WERI-Rb-1 (cell line): Measurements from ENCODE around the gene CRPPA.

ENCODE experiments used
- DNase-seq: peaks from one replicate; pipeline ENCODE4 v3.0.0-alpha.2; 2020
- H3K27ac ChIP-seq: fragments of 250-450 bp; sonication (Bioruptor Pico); 2 replicates; pipeline ENCODE4 v1.5.1; 2020; ENCODE audit warnings: mild to moderate bottlenecking, moderate library complexity
- H3K27me3 ChIP-seq: fragments of 250-450 bp; sonication (Bioruptor Pico); 2 replicates; pipeline ENCODE4 v1.5.1; 2021; ENCODE audit warnings: mild to moderate bottlenecking, low read depth, moderate library complexity; ENCODE audit not compliant: insufficient read depth, severe bottlenecking
- H3K36me3 ChIP-seq: fragments of 250-450 bp; sonication (Bioruptor Pico); 2 replicates; pipeline ENCODE4 v1.5.1; 2020; ENCODE audit warnings: mild to moderate bottlenecking, moderate library complexity
- H3K4me3 ChIP-seq: 2 replicates; pipeline ENCODE4 v1.5.1; 2011; ENCODE audit warnings: low read depth, mild to moderate bottlenecking, control low read depth, low read length
- H3K9me3 ChIP-seq: fragments of 250-450 bp; sonication (Bioruptor Pico); 2 replicates; pipeline ENCODE4 v1.5.1; 2021; ENCODE audit warnings: mild to moderate bottlenecking, moderate library complexity; ENCODE audit not compliant: severe bottlenecking
- CTCF ChIP-seq: IDR thresholded peaks from 2 replicates; pipeline ENCODE4 v1.5.1; 2011; ENCODE audit warnings: low read depth, mild to moderate bottlenecking, control low read depth, inconsistent platforms, low read length

The CRPPA gene

DNA sequence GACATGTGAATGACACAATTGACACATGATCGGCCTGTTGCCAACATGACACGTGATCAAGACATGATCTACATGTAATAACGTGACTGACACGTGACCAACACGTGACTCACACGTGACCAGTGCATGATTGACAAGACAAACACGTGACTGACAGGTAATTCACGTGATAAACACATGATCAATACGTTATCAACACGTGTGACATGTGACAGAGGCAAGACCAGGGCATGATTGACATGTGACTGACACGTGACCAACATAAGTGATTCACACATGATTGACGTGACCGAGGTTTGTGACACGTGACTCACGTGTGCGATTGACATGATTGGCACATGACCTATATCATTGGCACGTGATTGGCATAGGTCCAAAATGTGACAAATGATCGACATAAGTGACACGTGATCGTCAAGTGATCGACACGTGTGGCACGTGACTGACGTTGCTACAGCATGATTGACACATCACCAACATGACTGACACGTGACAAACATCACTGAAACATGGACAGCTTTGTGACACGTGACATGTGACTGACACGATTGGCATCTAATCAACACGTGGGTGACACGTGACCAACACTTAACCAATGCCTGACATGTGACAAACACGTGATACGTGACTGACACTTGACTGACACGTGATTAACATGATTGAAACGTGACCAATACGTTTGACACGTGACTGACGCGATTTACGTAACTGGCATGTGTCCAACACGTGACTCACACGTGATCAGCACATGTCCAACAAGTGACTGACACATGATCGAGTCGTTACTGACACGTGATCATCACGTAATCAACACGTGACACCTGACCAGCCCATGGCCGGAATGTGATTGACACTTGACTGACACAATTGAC, 23.0 kb downstream of the CRPPA start:
- Histone ChIP-seq H3K27ac (no peak overlapping the region), H3K27me3 (no peaks in the 10 kb centered on the region), H3K36me3 (no peaks in the 10 kb centered on the region), H3K9me3 (peaks cover 32% of the 10 kb centered on the region), H3K4me3 (no peak overlapping the region)
- DNase-seq, result no peak
- no peak for TF ChIP-seq CTCF

DNA sequence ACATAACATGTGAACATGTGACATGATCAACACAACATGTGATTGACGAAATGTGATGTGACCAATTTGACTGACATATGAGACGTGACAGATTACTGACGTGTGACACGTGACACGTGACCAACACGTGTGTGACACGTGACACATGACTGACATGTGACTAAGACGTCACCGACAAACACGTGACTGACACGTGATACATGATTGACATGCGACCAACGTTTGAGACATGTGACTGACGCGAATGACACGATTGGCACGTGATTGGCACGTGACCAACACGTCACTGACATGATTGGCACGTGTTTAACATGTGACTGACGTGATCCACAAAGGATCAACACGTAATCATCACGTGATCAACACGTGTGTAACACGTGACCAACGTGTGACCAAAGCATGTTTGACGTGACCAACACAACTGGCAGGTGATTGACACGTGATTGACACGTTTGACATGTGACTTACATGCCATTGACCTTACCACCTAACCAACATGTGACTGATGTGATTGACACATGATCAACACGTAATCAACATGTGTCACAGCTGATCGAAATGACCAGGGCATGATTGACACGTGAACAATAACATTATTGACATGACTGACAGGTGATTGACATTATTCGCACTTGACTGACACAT, 23.7 kb downstream of the CRPPA start:
- H3K4me3 ChIP-seq, result no peak overlapping the region
- no peak for TF ChIP-seq CTCF
- H3K36me3 ChIP-seq, result no peaks in the 10 kb centered on the region
- peaks cover 32% of the 10 kb centered on the region for H3K9me3 ChIP-seq
- H3K27me3 ChIP-seq, result no peaks in the 10 kb centered on the region
- DNase-seq, result no peak
- H3K27ac ChIP-seq, result no peak overlapping the region

DNA sequence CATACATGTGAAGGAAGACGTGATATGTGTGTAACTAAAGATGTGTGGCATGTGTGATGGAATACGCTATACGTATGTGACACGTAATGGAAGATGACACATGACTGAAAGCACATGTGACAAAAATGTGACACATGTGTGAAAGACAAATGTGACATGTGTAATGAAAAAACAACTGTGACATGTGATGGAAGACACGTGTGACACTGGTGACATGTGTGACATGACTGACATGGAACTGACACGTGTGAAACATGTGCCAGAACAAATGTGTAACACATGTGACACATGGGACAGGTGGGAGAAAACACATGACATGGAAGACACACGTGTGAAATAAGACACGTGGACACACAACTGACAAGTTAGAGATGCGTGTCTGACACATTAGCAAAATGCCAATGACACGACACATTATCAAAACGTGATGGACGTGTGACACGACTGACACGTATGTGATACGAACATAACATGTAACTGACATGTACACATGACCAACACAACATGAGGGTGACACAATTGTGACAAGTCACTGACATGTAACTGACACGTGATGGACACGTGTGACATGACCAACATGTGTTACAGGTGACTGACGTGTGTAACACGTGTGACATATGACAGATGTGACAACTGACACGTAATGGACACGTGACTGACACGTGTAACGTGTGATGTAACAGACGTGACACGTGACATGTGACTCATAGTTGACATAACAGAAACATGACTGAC, 24.4 kb downstream of the CRPPA start:
- H3K36me3 ChIP-seq, result no peaks in the 10 kb centered on the region
- DNase-seq, result no peak

GRCh38 chr7:16395121-16395520, 26.2 kb downstream of the CRPPA start:
- Histone ChIP-seq H3K36me3 (no peaks in the 10 kb centered on the region), H3K9me3 (peaks cover 32% of the 10 kb centered on the region), H3K4me3 (no peak overlapping the region), H3K27ac (no peak overlapping the region), H3K27me3 (no peaks in the 10 kb centered on the region)
- no peak for TF ChIP-seq CTCF
- no peak for DNase-seq

More for the DNA sequence above, 24.4 kb downstream of the CRPPA start:
- TF ChIP-seq CTCF, result no peak
- H3K4me3 ChIP-seq, result no peak overlapping the region
- no peak overlapping the region for H3K27ac ChIP-seq
- H3K27me3 ChIP-seq, result no peaks in the 10 kb centered on the region
- peaks cover 32% of the 10 kb centered on the region for H3K9me3 ChIP-seq

DNA sequence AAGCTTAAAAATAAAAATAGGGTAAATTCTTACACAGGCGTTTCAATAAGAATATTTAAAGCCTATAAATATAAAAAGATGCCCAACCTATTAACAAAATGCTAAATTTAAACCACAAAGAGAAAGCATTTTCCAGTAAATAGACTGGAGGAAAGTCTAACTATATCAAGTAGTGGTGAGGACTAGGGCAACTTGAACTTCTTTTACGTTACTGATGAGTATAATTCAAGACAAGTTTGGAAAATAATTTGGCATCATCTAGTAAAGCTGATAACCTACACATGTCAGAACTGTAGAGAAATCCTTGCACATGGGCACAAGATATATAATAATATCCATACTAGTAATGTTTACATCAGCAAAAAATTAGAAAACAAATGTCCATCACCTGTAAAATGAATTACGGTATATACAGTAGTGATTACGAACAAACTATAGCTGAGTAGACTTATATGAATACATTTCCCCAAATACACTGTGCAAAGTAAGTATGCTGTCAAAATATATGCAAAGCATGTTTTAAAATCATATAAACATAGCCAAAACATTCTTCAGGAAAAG, 27.4 kb downstream of the CRPPA start:
- no peak for DNase-seq
- no peaks in the 10 kb centered on the region for H3K36me3 ChIP-seq
- H3K27me3 ChIP-seq, result no peaks in the 10 kb centered on the region
- no peak overlapping the region for H3K4me3 ChIP-seq
- H3K9me3 ChIP-seq, result peaks cover 23% of the 10 kb centered on the region
- no peak for TF ChIP-seq CTCF
- H3K27ac ChIP-seq, result no peak overlapping the region
